Upper lobe of left lung (tissue), 4 donors: Measurements from ENCODE around the gene SDK2.

ENCODE experiments used
- POLR2A ChIP-seq, 4 donors: fragments of 450-650 bp; IDR thresholded peaks; one replicate each; pipeline ENCODE4 v1.5.1; 2016 to 2017; ENCODE audit warnings: antibody characterized with exemption in 4 of 4, mild to moderate bottlenecking in 2 of 4
- POLR2AphosphoS5 ChIP-seq, 2 donors: sonication (generic); formaldehyde crosslinking; IDR thresholded peaks; one replicate each; pipeline ENCODE4 v1.5.1; 2017; ENCODE audit warnings: antibody characterized with exemption in 2 of 2
- TF ChIP-seq, protein P1 (sequence below), 6 experiments: fragments of 450-650 bp in 4 of 6; fragments of 200-600 bp in 2 of 6; sonication (generic) in 2 of 6; IDR thresholded peaks; one replicate each; pipeline ENCODE4 v1.5.1; 2016 to 2019; ENCODE audit warnings: antibody characterized with exemption in 6 of 6

DNA sequence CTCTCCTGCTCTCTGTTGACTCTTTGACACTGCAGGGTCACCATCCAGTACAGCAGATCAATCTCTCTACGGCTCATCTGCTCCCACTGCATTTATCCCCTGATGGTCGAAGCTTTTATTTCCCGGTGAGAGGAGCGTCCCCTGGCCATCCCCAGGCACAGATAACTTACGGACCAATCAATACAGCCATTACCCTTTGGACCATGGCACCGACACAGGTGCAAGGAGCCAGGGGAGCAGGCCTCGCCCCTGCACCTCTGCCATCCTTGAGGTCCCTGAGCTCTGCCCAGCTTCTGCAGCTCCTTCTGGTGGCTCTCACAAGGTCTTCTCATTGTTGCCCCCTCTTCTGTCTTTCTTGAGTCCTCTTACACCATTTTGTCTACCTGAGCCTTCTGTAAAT lies 115.6 kb downstream of the SDK2 start:
- TF ChIP-seq, protein P1, sequence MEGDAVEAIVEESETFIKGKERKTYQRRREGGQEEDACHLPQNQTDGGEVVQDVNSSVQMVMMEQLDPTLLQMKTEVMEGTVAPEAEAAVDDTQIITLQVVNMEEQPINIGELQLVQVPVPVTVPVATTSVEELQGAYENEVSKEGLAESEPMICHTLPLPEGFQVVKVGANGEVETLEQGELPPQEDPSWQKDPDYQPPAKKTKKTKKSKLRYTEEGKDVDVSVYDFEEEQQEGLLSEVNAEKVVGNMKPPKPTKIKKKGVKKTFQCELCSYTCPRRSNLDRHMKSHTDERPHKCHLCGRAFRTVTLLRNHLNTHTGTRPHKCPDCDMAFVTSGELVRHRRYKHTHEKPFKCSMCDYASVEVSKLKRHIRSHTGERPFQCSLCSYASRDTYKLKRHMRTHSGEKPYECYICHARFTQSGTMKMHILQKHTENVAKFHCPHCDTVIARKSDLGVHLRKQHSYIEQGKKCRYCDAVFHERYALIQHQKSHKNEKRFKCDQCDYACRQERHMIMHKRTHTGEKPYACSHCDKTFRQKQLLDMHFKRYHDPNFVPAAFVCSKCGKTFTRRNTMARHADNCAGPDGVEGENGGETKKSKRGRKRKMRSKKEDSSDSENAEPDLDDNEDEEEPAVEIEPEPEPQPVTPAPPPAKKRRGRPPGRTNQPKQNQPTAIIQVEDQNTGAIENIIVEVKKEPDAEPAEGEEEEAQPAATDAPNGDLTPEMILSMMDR (IDR thresholded peaks at IDR 0.05): no peak
- no peak for TF ChIP-seq POLR2AphosphoS5 (IDR thresholded peaks at IDR 0.05)
- no peak for TF ChIP-seq POLR2A (IDR thresholded peaks at IDR 0.05)
